ENCODE data around the gene HGF.

The HGF gene

DNA sequence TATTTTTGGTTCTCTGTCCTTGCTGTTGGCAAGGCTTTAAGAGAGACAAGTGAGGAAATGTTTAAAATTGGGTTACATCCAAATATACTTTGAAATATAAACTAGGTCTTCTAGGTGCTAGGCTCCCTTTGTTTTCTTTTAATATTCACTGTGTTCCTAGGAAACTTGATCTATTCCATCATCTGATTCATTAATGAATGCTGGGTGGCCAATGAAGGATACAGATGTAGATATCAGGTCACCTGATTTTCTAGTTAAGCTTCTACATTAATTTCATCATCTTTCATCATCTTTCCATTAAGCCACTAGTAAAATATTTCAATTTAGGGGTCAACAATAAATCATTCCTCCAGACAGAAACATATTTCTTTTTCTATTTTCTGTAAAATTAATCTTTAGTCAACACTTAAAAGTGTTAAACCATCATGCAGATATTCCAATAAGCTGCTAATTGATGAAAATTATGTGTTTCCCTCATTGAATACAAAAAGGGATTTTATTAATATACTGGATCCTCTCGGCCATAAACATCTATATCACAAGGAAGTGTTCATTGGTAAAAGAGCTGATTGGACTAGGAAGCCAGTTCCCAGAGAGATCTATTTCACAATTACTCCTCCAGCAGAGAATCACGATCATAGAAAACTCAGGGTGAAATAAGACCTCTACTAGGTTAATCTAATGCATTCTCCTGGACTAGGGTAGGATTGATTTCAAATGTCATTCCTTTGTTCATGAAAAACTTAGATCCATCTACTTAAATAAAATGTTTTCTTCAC lies 14.7 kb downstream of the HGF start:
- Histone ChIP-seq H3K27me3 (replicated peaks; ENCODE audit: control insufficient read depth, insufficient read depth, low read length) (no peaks in the 10 kb centered on the region), H3K4me3 (replicated peaks; ENCODE audit: low read depth, low read length) (no peak overlapping the region), H3K36me3 (ENCODE audit: control insufficient read depth, insufficient read depth, low read length) (no peaks in the 10 kb centered on the region)
- DNase-seq (ENCODE audit: extremely low read depth, insufficient read length), result no peak
- TF ChIP-seq, protein P1, sequence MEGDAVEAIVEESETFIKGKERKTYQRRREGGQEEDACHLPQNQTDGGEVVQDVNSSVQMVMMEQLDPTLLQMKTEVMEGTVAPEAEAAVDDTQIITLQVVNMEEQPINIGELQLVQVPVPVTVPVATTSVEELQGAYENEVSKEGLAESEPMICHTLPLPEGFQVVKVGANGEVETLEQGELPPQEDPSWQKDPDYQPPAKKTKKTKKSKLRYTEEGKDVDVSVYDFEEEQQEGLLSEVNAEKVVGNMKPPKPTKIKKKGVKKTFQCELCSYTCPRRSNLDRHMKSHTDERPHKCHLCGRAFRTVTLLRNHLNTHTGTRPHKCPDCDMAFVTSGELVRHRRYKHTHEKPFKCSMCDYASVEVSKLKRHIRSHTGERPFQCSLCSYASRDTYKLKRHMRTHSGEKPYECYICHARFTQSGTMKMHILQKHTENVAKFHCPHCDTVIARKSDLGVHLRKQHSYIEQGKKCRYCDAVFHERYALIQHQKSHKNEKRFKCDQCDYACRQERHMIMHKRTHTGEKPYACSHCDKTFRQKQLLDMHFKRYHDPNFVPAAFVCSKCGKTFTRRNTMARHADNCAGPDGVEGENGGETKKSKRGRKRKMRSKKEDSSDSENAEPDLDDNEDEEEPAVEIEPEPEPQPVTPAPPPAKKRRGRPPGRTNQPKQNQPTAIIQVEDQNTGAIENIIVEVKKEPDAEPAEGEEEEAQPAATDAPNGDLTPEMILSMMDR (IDR thresholded peaks at IDR 0.05; ENCODE audit: insufficient read depth, low read length, poor library complexity, severe bottlenecking), result no peak

DNA sequence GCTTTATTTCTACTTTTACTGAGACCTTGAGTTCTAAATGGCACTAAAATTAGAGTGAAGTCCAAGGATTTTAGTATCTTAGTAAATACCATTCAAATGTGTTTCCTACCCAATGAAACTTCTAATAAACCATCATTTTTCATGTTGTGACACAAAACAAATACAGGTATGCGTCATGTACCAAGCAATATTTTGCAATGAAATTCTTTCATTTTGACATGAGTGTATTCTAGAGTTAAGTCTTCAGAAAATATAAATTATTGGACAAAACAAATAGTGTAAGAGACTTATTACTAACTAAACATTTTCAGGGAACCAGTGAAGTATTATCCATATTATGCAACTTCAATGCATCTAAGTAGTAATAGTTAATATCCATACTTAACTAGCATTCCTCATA lies 16.5 kb downstream of the HGF start:
- Histone ChIP-seq H3K4me3 (replicated peaks; ENCODE audit: low read depth, low read length) (no peak overlapping the region), H3K36me3 (ENCODE audit: control insufficient read depth, insufficient read depth, low read length) (no peaks in the 10 kb centered on the region), H3K27me3 (replicated peaks; ENCODE audit: control insufficient read depth, insufficient read depth, low read length) (no peaks in the 10 kb centered on the region)
- no peak for DNase-seq (ENCODE audit: extremely low read depth, insufficient read length)
- TF ChIP-seq, protein P1 (IDR thresholded peaks at IDR 0.05; ENCODE audit: insufficient read depth, low read length, poor library complexity, severe bottlenecking), result no peak

DNA sequence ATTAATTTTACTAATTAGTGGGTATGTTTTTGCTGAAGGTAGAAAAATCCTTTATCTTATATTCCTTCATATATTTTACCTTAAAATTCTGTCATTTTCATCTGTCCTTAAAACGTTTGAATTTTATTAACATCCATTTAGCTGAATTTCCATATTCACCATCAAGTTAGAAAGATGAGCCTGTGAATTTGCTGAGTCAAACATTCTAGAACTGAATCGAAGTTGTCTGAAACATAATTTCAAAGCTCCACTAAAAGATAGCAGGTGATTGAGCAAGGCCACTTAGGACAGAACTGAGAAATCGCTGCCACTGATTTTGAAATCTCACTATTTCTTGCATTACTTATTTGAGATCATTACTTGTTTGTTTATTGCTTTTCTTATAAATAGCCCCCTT lies 17.5 kb downstream of the HGF start:
- Histone ChIP-seq H3K27me3 (replicated peaks; ENCODE audit: control insufficient read depth, insufficient read depth, low read length) (no peaks in the 10 kb centered on the region), H3K36me3 (ENCODE audit: control insufficient read depth, insufficient read depth, low read length) (no peaks in the 10 kb centered on the region), H3K4me3 (replicated peaks; ENCODE audit: low read depth, low read length) (no peak overlapping the region)
- TF ChIP-seq, protein P1 (IDR thresholded peaks at IDR 0.05; ENCODE audit: insufficient read depth, low read length, poor library complexity, severe bottlenecking), result no peak
- DNase-seq (ENCODE audit: extremely low read depth, insufficient read length), result no peak

DNA sequence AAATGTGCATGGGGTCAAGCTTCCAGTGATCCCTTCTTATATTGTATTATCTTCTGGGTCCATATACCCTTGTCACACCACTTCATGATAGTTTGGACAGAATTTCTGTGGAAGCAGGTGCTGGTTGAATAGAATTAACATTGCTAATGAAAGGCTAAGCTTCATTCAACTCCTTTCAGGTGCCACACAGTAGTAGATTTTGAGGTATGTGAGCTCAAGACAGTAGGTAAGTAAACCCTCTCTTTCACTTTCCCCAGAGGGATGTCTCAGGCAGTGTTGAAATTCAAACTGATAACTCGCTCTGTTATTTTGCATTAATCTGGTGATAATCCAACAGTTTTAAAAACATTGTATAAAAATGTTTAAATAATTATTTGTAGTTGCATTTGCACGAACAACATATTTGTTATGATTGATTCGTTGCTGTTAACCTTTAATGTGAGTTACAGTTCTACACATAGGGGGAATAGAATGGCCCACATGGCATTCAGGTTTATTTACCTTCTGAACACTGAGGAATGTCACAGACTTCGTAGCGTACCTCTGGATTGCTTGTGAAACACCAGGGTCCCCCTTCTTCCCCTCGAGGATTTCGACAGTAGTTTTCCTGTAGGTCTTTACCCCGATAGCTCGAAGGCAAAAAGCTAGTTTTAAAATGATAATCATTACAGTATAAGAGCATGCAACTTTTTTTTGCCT lies 18.1 kb downstream of the HGF start:
- DNase-seq (ENCODE audit: extremely low read depth, insufficient read length), result no peak
- TF ChIP-seq, protein P1 (IDR thresholded peaks at IDR 0.05; ENCODE audit: insufficient read depth, low read length, poor library complexity, severe bottlenecking), result no peak
- H3K27me3 ChIP-seq (replicated peaks; ENCODE audit: control insufficient read depth, insufficient read depth, low read length), result no peaks in the 10 kb centered on the region
- H3K36me3 ChIP-seq (ENCODE audit: control insufficient read depth, insufficient read depth, low read length), result no peaks in the 10 kb centered on the region
- H3K4me3 ChIP-seq (replicated peaks; ENCODE audit: low read depth, low read length), result no peak overlapping the region

DNA sequence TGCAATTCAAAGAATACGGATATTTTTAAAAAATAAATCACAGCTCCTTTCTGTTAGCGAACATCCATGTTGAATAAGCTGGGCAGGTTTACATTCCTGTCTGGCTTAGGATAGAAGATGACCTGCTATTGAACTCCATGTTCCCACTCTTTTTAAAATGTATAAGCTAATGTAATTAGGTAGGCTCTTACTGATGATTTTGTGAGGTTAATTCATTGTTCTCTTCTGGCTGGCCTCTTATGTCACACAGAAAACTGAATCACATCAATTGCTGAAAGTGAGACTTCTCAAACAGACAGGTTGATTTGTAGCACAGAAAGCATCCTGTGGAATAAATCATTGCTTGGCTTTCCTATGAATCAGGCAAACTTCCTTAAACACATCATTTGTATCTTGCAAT lies 24.2 kb downstream of the HGF start:
- H3K27me3 ChIP-seq (replicated peaks; ENCODE audit: control insufficient read depth, insufficient read depth, low read length), result no peaks in the 10 kb centered on the region
- H3K36me3 ChIP-seq (ENCODE audit: control insufficient read depth, insufficient read depth, low read length), result no peaks in the 10 kb centered on the region
- H3K4me3 ChIP-seq (replicated peaks; ENCODE audit: low read depth, low read length), result no peak overlapping the region
- no peak for DNase-seq (ENCODE audit: extremely low read depth, insufficient read length)
- TF ChIP-seq, protein P1 (IDR thresholded peaks at IDR 0.05; ENCODE audit: insufficient read depth, low read length, poor library complexity, severe bottlenecking), result no peak

Data from GM06990 (cell line).